ENCODE measurements around the gene KCNQ1OT1.

GRCh38 chr11:2691355-2691761 is 8.4 kb downstream of the KCNQ1OT1 start:
- no peak for TF ChIP-seq CTCF (IDR thresholded peaks at IDR 0.05; ENCODE audit: low read length)
- TF ChIP-seq EZH2phosphoT487 (IDR thresholded peaks at IDR 0.05; ENCODE audit: low read length), result no peak
- TF ChIP-seq EZH2 (optimal IDR thresholded peaks at IDR 0.05; ENCODE audit: low read depth, low read length), result no peak
